ENCODE results near the gene ZBED5. TPM values are rescaled to one million over a fixed set of nuclear protein-coding genes. Genes with fewer than 3 reads are reported as not detected.
A peak's percentile ranks its signal among the peaks of the same experiment; 100 is the strongest.
"Not testable (repeated sequence)": the region's sequence is repeated elsewhere in the genome, so short reads cannot be mapped to it uniquely, and the experiment has no call there.

The ZBED5 gene
- polyA plus RNA-seq, 1 donor = 125 TPM

DNA sequence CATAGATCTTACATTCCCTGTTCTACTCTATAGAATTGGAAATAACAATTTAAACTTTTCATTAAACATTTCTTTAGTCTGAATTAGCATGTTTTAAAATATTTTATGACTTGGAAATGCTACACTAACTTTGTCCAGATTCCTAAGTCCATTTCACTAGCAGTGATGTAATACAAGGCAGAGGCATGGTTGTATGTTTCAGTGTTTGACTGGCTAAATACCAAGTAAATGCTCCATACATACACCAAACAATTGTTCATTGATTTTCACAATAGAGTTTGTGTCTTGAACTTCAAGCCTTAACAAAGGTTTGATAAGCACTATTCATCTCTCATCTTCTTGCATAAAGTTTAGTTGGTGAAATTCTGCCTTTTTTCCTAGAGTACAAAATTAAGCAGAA lies 13.5 kb downstream of the ZBED5 start:
- DNase-seq = no peak

DNA sequence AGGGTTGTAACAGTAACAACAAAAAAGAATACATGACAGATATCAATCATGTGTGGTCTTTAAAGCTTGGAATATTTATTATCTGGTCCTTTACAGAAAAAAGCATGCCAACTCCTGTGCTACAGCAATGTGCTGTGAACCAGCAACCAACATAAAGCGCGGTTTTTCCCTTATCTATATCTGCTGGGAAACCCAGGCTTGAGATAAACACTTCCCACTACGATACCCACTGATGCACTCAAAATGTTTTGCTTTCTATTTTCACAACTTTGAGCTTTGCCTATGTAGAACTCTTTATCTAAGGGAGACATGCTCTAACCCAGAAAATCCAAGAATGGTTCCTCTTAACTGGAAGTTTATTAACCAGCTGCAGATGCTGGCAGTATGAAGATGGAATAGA lies 19.0 kb downstream of the ZBED5 start:
- DNase-seq = no peak

DNA sequence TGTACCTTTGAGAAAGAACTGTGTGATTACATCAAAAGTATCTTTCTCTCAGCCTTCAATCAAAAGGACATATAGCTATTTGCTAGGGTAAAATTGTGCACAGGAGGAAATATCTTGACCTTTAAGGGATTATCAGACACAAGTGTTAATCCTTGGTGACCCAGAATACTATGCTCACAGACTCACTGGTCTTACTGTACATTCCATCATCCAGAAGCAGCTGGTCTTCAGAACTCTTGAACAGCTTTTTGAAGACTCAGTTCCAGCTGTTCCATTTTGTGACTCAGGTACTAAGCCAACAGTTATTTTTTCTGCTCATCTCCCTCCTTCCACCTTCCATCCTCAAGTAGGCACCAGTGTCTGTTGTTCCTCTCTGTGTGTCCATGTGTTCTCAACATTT lies 19.8 kb downstream of the ZBED5 start:
- DNase-seq = no peak

DNA sequence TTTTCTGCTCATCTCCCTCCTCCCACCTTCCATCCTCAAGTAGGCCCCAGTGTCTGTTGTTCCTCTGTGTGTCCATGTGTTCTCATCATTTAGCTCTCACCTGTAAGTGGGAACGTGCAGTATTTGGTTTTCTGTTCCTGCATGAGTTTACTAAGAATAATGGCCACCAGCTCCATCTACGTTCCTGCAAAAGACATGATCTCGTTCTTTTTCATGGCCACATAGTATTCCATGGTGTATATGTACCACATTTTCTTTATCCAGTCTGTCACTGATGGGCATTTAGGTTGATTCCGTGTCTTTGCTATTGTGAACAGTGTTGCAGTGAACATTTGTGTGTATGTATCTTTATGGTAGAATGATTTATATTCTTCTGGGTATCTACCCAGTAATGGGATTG lies 21.0 kb downstream of the ZBED5 start:
- not testable (repeated sequence) for DNase-seq

DNA sequence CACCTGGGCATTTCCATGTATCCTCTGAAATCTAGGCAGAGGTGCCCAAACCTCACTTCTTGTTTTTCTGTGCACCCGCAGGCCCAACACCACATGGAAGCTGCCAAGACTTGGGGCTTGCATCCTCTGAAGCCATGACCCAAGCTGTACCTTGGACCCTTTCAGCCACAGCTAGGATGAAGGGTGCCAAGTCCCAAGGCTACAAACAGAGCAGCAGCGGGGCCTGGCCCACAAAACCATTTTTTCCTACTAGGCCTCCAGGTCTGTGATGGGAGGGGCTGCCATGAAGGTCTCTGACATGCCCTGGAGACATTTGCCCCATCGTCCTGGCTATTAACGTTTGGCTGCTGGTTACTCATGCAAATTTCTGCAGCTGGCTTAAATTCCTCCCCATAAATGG lies 28.7 kb downstream of the ZBED5 start:
- no peak for DNase-seq

DNA sequence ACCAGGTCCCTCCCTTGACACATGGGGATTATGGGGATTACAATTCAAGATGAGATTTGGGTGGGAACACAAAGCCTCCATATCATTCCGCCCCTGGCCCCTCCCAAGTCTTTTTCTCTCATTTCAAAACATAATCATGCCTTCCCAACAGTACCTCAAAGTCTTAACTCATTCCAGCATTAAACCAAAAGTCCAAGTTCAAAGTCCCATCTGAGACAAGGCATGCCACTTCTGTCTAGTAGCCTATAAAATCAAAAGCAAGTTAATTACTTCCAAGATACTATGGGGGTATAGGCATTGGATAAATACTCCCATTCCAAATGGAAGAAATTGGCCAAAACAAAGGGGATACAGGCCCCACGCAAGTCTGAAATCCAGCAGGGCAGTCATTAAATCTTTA lies 29.5 kb downstream of the ZBED5 start:
- DNase-seq = no peak

DNA sequence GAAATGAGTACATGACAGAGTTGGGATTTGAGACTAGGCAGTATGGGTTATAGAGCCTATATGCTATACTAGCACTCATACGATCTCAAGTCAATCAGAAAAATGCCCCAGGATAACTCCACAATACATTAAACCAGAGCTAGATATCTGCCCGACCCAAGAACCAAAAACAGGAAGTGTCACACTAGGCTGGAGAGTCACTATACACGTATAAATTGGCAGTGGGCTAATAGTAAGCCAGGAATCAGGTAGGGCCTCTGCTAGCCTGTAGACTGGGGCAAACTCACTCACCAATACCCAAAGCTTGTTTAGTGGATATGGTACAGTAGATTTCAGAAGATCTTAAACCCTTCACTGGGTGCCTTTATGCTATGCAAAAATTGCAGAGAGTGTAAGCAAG lies 33.0 kb downstream of the ZBED5 start:
- no peak for DNase-seq

DNA sequence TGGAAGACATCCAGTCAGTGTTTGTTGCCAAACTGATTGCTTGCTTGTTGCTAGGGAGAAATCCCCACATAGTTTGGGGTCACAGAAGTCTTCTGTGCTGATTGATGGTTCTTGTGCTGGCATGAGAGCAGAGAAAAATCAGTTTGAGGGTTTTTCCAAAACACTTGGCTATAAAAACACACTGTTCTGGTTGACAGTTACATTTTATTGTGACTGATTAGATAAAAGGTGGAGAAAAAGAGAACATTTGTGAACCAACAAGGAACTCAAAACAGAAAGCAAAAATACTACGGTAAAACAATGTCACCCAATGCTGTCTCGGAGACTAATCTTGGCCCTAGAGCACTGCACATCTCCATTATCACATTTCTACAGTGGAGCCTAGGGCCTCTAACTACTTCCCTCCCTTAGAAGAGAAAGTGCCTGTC lies 34.7 kb downstream of the ZBED5 start:
- no peak for DNase-seq

DNA sequence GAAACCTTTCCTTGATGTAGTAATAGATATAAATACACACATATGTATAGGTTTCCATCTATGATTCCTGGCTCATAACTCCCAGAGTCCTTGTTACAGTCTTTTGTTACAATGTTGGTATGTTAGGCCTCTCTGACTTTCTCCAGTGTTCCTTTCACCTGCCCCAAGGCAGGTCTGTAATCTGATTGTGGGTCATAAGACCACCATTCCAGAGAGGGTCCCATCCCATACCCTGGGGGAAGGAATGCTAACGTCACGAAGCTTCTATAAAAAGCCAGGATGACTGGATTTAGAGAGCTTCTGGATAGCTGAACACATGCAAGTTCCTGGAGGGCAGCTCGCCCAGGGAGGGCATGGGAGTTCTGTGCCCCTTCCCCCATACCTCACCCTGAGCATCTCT lies 35.4 kb downstream of the ZBED5 start:
- DNase-seq = not testable (repeated sequence)

DNA sequence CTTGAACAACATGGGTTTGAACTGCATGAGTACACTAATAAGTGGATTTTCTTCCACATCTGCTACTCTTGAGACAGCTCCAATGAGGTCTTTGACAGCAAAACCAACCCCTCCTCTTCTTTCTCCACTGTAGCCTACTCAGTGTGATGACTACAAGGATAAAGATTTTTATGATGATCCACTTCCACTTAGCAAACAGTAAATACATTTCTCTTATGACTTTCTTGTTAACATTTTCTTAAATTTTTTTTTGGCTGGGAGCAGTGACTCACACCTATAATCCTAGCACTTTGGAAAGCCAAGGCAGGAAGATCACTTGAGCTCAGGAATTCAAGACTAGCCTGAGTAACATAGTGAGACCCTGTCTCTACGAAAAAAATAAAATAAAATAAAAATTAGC lies 39.3 kb downstream of the ZBED5 start:
- no peak for DNase-seq

DNA sequence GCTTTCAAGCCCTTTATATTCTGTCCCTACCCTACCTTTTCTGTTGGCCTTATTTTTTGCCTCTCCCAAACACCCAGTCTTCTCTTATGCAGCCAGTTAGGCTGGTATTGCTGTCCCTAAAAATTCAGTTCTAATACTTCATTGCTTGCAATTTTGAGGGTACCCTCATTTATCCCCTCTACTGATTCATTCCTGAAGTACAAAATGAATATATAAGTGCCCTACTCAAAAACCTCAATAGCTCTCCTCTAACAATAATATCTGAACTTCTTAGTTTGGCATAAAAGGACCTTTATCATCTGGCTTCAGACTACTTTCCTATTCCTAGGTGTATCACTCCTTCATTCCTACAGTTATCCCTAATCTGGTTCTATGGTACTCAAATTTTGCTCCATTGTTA lies 43.9 kb downstream of the ZBED5 start:
- no peak for DNase-seq

DNA sequence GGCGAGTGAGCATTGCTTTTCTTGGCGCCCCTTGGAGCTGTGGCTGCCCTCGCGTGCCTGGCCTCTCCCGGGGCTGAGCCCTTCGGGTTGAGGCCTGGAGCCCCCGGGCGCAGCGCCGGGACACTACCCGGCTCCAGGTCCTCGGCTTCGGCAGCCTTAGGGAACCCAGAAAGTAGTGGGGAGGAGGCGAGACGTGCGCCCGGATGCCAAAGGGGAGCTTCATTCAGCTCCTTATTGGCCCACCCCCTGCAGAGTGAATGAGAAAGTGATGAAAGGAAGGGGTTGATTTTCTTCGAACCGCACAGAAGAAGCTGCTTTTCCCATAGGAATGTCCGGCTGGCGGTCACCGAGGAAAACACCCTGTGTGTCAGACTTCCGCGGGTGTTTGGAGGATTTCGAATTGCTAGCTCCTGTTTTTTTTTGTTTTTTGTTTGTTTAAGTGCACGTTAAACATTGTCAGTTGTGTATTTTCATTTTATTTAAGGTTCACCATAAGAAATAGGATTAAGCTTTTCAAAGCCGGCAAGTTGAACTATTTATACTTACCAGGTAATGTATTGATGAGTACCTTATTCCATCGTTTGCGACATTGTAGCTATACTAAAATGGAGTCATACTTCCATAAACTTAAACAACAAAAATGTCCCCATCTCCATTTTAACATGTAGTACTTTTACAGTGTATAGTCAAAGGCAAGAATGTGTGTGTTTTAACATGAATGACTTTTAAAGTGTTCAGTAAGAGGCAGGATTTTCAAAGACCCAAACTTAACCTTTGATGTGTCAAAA lies 48.3 kb downstream of the ZBED5 start:
- peak; percentile 53 for DNase-seq

DNA sequence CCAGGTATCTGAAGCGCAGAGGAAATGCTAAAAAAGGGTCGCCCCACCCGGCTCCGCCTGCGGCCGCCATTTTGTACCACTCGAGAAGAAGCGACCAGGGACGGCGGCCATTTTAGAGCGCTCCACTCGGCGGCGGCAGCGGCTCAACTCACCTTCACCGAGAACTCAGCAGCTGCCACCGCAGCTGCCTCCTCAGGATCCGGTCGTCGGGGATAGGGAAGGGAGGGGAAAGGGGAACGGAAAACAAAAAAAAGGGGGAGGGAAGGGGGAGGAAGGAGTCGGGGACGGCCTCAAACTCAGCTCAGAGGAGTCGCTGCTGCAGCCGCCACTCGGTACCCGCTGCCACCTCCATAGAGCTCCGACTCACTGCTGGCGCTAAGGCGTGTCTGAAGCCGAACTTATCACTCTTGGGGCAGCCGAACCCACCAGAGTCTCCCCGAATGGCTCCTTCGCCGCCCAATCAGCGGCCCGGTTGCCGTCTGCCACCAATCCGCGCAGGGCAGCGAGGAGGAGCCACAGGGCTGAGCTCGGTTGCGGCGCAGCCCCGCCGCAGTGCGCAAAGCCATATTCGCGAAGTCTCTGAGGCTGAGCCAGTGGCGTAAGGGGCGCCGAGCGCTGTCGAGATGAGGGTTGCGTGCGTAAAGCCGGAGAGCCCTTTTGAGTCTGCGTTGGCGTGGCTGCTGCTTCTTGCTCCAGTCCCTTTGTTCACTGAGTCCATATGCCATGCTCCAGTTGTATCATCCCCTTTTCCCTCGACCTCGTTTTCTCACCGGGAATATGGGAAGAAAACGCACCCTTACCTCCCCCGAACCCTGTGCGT lies 49.1 kb downstream of the ZBED5 start, which contains the start of gene EIF4G2:
TSS of gene EIF4G2 (minus strand) at position 374 of the 820 bp plus-strand sequence.
- peak; percentile 98 for DNase-seq

DNA sequence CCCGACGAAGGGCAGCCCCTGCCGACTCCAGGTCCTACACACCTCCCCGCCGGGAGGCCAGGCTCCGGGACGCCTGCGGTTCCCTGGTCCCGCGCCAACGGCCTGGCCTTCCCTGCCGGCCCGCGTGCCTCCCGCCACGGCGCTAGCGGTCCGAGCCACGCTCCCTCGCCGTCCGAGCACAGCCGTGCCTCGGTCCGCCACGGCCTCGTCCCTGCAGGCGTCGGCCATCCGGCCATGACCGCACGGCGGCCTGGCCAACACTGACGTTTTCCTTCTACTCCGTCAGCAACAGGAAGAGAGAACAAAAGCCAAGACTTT lies 49.7 kb downstream of the ZBED5 start:
- no peak for DNase-seq

DNA sequence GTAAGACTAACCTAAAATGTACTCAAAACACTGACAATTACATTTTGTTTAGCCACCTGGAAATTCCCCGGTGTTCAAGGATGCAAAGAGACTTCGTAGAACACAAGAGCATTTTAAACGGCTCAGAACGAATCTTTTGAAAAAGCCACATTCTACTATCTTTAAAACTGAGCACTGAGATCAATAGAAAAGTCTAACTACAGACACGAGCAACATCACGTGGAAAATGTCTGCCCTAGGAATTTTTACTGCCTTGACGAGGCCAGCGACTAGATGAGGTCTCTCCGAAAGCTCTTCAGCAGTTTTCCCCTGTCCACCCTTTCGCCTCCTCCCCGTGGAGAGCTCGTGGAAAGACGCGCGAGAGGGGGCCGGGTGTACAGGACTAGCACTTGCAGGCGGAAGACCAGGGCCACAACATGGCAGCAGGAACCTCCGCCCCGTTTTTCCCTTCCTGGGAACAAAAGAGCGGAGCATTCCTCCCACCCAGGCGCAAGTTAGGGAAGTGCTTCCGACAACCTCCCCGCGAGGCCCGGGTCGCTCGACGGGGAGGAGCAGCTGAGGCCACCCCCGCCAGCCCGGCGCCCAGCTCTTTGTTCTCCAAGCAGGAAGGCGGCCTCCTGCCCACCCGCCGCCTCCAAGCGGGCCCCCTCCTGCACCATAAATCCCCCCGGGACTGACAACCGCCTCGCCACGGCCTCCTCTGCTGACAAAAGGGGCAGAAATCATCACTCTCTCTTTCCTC lies 50.2 kb downstream of the ZBED5 start:
- peak; percentile 46 for DNase-seq

DNA sequence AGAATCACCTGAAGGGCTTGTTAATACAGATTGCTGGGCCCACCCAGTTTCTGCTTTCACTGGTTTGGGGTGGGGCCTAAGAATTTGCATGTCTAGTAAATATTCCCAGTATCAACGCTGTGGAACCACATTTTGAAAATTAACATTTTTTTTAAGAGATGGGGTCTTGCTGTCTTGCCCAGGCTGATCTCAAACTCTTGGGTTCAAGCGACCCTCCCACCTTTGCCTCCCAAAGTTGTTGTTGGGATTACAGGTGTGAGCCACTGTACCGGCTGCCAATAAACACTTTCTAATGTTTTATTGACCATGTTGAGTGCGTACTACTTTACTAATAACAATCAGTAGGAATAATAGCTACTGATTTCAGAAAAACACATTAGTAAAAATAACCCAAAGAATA lies 51.6 kb downstream of the ZBED5 start:
- no peak for DNase-seq

DNA sequence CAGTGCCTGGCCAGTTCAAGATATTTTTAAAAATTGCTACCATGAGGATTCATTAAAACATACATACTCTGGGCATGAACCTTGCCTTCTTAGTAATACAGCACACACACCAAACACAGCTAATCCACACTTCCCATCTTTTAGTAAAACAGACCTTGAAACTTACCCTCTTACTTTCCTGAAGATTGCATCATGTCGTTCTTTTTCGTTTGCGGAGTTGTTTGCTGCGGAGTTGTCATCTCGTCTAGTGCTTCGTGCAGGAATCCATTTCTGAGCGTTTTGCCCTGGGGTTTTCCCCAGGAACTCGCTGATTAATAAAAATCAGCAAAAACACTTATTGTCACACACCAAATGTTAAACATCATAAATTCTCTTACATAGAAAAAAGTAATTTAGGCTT lies 52.1 kb downstream of the ZBED5 start:
- DNase-seq = no peak

DNA sequence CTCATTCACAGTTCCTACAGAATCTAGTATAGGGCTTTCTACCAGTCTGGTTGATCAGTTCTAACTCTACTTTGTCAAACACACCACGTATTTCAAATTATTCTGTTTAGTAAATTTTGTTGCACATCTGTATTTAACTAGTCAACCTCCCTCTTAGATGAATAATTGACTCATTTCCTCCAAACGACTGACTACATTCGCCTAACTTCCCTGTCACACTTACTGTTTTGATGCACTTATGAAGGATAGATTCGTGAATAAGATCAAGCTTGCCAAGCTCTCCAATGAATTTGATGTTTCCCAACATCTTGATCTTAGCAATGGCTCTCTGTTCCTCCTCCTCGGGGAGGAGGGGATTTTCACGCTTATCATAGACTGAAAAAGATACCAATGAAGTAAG lies 54.2 kb downstream of the ZBED5 start:
- no peak for DNase-seq

Measured in left kidney (tissue), 2 donors.